ENCODE results near the gene AKIRIN2. TPM values are rescaled to one million over a fixed set of nuclear protein-coding genes. Genes with fewer than 3 reads are reported as not detected.

Gene AKIRIN2
- total and polyA plus RNA-seq, 2 donors (not counting 1 experiment from before 2014, with no cell fraction given): 82.2 to 108 TPM

DNA sequence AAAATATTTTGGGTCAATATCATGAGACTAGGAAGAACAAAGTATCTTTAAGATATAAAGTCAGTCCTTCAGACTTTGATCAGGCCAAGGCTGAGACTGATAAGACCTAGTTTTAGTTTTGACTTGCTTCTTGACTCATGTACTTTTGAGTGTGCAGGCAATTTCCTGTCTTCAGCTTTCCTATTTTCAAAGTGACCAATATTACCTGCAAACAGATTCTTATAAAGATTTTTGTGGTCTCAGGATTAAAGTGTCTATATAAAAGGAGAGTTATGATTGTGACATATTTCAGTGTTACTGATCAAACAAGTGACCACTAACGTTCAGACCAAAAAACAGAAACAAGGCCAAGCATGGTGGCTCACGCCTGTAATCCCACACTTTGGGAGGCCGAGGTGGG lies 36.0 kb upstream of the AKIRIN2 start:
- Mint-ChIP-seq H3K27ac (no peak overlapping the region), H3K4me3 (no peak overlapping the region), H3K9me3 (ENCODE audit: insufficient read depth) (peaks cover 6% of the 10 kb centered on the region), H3K4me1 (peaks cover 20% of the 10 kb centered on the region), H3K27me3 (no peaks in the 10 kb centered on the region)
- no peak overlapping the region for H3K4me2 ChIP-seq (replicated peaks; ENCODE audit: low read depth, low read length, poor library complexity, severe bottlenecking)
- no peak overlapping the region for H2AFZ ChIP-seq (ENCODE audit: insufficient read depth, low read depth, low read length, poor library complexity, severe bottlenecking)
- H3K36me3 ChIP-seq (replicated peaks in 1 of 2; ENCODE audit: control extremely low read depth in 1 of 2, control insufficient read depth in 1 of 2, extremely low read depth in 1 of 2, insufficient read depth in 2 of 2, low read length in 1 of 2): no peaks in the 10 kb centered on the region
- CTCF ChIA-PET: no interaction called here
- peaks cover 0 to 4% (median 2%) of the 10 kb centered on the region in 3 donors for H3K9me3 ChIP-seq (ENCODE audit: control extremely low read depth in 1 of 3, control insufficient read depth in 2 of 3, insufficient read depth in 1 of 3, low read length in 2 of 3)
- WGBS (ENCODE audit: insufficient coverage): 75% methylated on average over 3 of the region's 3 CpGs
- no peaks in the 10 kb centered on the region for H4K20me1 ChIP-seq (ENCODE audit: control insufficient read depth, insufficient read depth, low read length, poor library complexity, severe bottlenecking)
- no peaks in the 10 kb centered on the region for H3K27me3 ChIP-seq (replicated peaks in 1 of 4; ENCODE audit: control extremely low read depth in 1 of 4, control insufficient read depth in 3 of 4, insufficient read depth in 4 of 4, low read length in 3 of 4)
- DNase-seq (no peak), ATAC-seq (ENCODE audit: low read depth) (no peak)
- H3K4me3 ChIP-seq (ENCODE audit: control extremely low read depth in 1 of 5, extremely low read depth in 1 of 5, insufficient read depth in 1 of 5, low read depth in 2 of 5, low read length in 4 of 5): no peak overlapping the region
- H3K27ac ChIP-seq (ENCODE audit: low read length in 2 of 2): no peak overlapping the region
- intact Hi-C loops (cut with micrococcal nuclease): no loop called here
- POLR2A ChIA-PET: no interaction called here
- no peak overlapping the region for H3K9ac ChIP-seq (ENCODE audit: low read length)
- peaks cover 14 to 16% of the 10 kb centered on the region in 2 donors for H3K4me1 ChIP-seq (ENCODE audit: control insufficient read depth in 2 of 2, insufficient read depth in 2 of 2, low read length in 2 of 2)
- TF ChIP-seq CTCF (IDR thresholded peaks at IDR 0.05) (no peak), EZH2 (IDR thresholded peaks at IDR 0.05; ENCODE audit: borderline replicate concordance, insufficient read depth, low read depth, low read length, poor library complexity, severe bottlenecking) (no peak)
- no peaks in the 10 kb centered on the region for H3K79me2 ChIP-seq (ENCODE audit: control insufficient read depth, insufficient read depth, low read length)

GRCh38 chr6:87736809-87737540 lies 34.9 kb upstream of the AKIRIN2 start:
- Histone ChIP-seq H3K79me2 (ENCODE audit: control insufficient read depth, insufficient read depth, low read length) (no peaks in the 10 kb centered on the region), H3K9me3 (ENCODE audit: control extremely low read depth in 1 of 3, control insufficient read depth in 2 of 3, insufficient read depth in 1 of 3, low read length in 2 of 3) (peaks cover 0 to 3% (median 0%) of the 10 kb centered on the region in 3 donors), H2AFZ (ENCODE audit: insufficient read depth, low read depth, low read length, poor library complexity, severe bottlenecking) (no peak overlapping the region), H3K9ac (ENCODE audit: low read length) (no peak overlapping the region), H3K4me2 (replicated peaks; ENCODE audit: low read depth, low read length, poor library complexity, severe bottlenecking) (no peak overlapping the region), H4K20me1 (ENCODE audit: control insufficient read depth, insufficient read depth, low read length, poor library complexity, severe bottlenecking) (no peaks in the 10 kb centered on the region), H3K4me1 (ENCODE audit: control insufficient read depth in 2 of 2, insufficient read depth in 2 of 2, low read length in 2 of 2) (peaks cover 11% of the 10 kb centered on the region in 2 donors), H3K36me3 (replicated peaks in 1 of 2; ENCODE audit: control extremely low read depth in 1 of 2, control insufficient read depth in 1 of 2, extremely low read depth in 1 of 2, insufficient read depth in 2 of 2, low read length in 1 of 2) (no peaks in the 10 kb centered on the region), H3K27ac (ENCODE audit: low read length in 2 of 2) (no peak overlapping the region), H3K4me3 (ENCODE audit: control extremely low read depth in 1 of 5, extremely low read depth in 1 of 5, insufficient read depth in 1 of 5, low read depth in 2 of 5, low read length in 4 of 5) (no peak overlapping the region), H3K27me3 (replicated peaks in 1 of 4; ENCODE audit: control extremely low read depth in 1 of 4, control insufficient read depth in 3 of 4, insufficient read depth in 4 of 4, low read length in 3 of 4) (no peaks in the 10 kb centered on the region)
- TF ChIP-seq CTCF (IDR thresholded peaks at IDR 0.05): no peak
- TF ChIP-seq EZH2 (IDR thresholded peaks at IDR 0.05; ENCODE audit: borderline replicate concordance, insufficient read depth, low read depth, low read length, poor library complexity, severe bottlenecking): no peak
- Mint-ChIP-seq H3K4me3 (no peak overlapping the region), H3K9me3 (ENCODE audit: insufficient read depth) (peaks cover 4% of the 10 kb centered on the region), H3K27ac (no peak overlapping the region), H3K4me1 (peaks cover 16% of the 10 kb centered on the region), H3K27me3 (no peaks in the 10 kb centered on the region)
- 80% methylated on average over 2 of the region's 5 CpGs for WGBS (ENCODE audit: insufficient coverage)
- ATAC-seq (ENCODE audit: low read depth) (no peak), DNase-seq (no peak)
- intact Hi-C loops (cut with micrococcal nuclease): no loop called here
- CTCF ChIA-PET: no interaction called here
- POLR2A ChIA-PET: interaction anchor here (0.6 kb wide), 1 partner anchor 1222 kb away, joined by 3 read pairs; no protein-coding TSS in a partner anchor
